GM12892 (cell line): ENCODE measurements around the gene SIRT3.
"Not testable (repeated sequence)": the region's sequence is repeated elsewhere in the genome, so short reads cannot be mapped to it uniquely, and the experiment has no call there.

Experiments
- POLR2A ChIP-seq: IDR thresholded peaks from 2 replicates; pipeline ENCODE4 v1.6.1; 2011; ENCODE audit warnings: low read depth, low read length, control low read depth
- POLR2AphosphoS5 ChIP-seq: IDR thresholded peaks from 2 replicates; pipeline ENCODE4 v1.6.1; 2011; ENCODE audit warnings: low read depth, low read length, control low read depth

GRCh38 chr11:268716-269145, 32.6 kb upstream of the SIRT3 start:
- not testable (repeated sequence) for TF ChIP-seq POLR2A, POLR2AphosphoS5
